H9 (cell line): ENCODE measurements around the gene HSPA5. TPM values are rescaled to one million over a fixed set of nuclear protein-coding genes. Genes with fewer than 3 reads are reported as not detected.

Source experiments
- DNase-seq: peaks from one replicate; pipeline ENCODE4 v3.0.0-alpha.2; 2017
- H2AFZ ChIP-seq: one replicate; pipeline ENCODE4 v1.6.1; 2013; ENCODE audit warnings: mild to moderate bottlenecking, low read length, control low read depth, moderate library complexity
- H2AK5ac ChIP-seq: 2 replicates; pipeline ENCODE4 v1.6.1; 2013; ENCODE audit warnings: low read length, control low read depth, mixed read lengths; ENCODE audit not compliant: insufficient read length
- H2BK120ac ChIP-seq: one replicate; pipeline ENCODE4 v1.6.1; 2013; ENCODE audit warnings: low read depth, mild to moderate bottlenecking, low read length, control low read depth, inconsistent platforms; ENCODE audit not compliant: poor library complexity, severe bottlenecking
- H2BK12ac ChIP-seq: 2 replicates; pipeline ENCODE4 v1.6.1; 2013; ENCODE audit warnings: low read length, control low read depth, mixed read lengths, low read depth; ENCODE audit not compliant: insufficient read length
- H2BK15ac ChIP-seq: 2 replicates; pipeline ENCODE4 v1.6.1; 2013; ENCODE audit warnings: low read depth, low read length, control low read depth
- H2BK20ac ChIP-seq: one replicate; pipeline ENCODE4 v1.6.1; 2013; ENCODE audit warnings: low read depth, mild to moderate bottlenecking, low read length, control low read depth, inconsistent platforms; ENCODE audit not compliant: poor library complexity, severe bottlenecking
- H2BK5ac ChIP-seq: 2 replicates; pipeline ENCODE4 v1.6.1; 2013; ENCODE audit warnings: low read length, control low read depth, mixed read lengths; ENCODE audit not compliant: insufficient read length
- H3K14ac ChIP-seq: 2 replicates; pipeline ENCODE4 v1.6.1; 2013; ENCODE audit warnings: low read length, control low read depth; ENCODE audit not compliant: insufficient read depth
- H3K18ac ChIP-seq: 2 replicates; pipeline ENCODE4 v1.6.1; 2013; ENCODE audit warnings: low read depth, mild to moderate bottlenecking, mixed read lengths, low read length, control low read depth; ENCODE audit not compliant: insufficient read length
- H3K23ac ChIP-seq: 2 replicates; pipeline ENCODE4 v1.6.1; 2013; ENCODE audit warnings: low read length, control low read depth, mixed read lengths, low read depth; ENCODE audit not compliant: insufficient read length
- H3K23me2 ChIP-seq: 2 replicates; pipeline ENCODE4 v1.6.1; 2013; ENCODE audit warnings: low read depth, mild to moderate bottlenecking, mixed read lengths, low read length, control low read depth; ENCODE audit not compliant: insufficient read length, poor library complexity, severe bottlenecking
- H3K27ac ChIP-seq: 2 replicates; pipeline ENCODE4 v1.5.1; 2013; ENCODE audit warnings: low read length, control low read depth, mixed read lengths, low read depth; ENCODE audit not compliant: insufficient read length
- H3K27me3 ChIP-seq: 2 replicates; pipeline ENCODE4 v1.6.1; 2013; ENCODE audit warnings: low read length, control low read depth, inconsistent platforms; ENCODE audit not compliant: insufficient read depth
- H3K4ac ChIP-seq: 2 replicates; pipeline ENCODE4 v1.6.1; 2013; ENCODE audit warnings: low read depth, mild to moderate bottlenecking, control low read depth, inconsistent platforms, low read length, moderate library complexity
- H3K4me1 ChIP-seq: 2 replicates; pipeline ENCODE4 v1.6.1; 2013; ENCODE audit warnings: low read length, control low read depth, inconsistent platforms; ENCODE audit not compliant: insufficient read depth
- H3K4me2 ChIP-seq: 2 replicates; pipeline ENCODE4 v1.6.1; 2013; ENCODE audit warnings: low read length, control low read depth, mixed read lengths; ENCODE audit not compliant: insufficient read length, insufficient read depth
- H3K56ac ChIP-seq: 2 replicates; pipeline ENCODE4 v1.6.1; 2013; ENCODE audit warnings: low read depth, mild to moderate bottlenecking, mixed read lengths, low read length, control low read depth; ENCODE audit not compliant: insufficient read length
- H3K79me1 ChIP-seq: 2 replicates; pipeline ENCODE4 v1.6.1; 2013; ENCODE audit warnings: low read depth, mild to moderate bottlenecking, moderate library complexity, low read length, control low read depth, inconsistent platforms; ENCODE audit not compliant: insufficient read depth, poor library complexity, severe bottlenecking
- H3K79me2 ChIP-seq: 2 replicates; pipeline ENCODE4 v1.6.1; 2013; ENCODE audit warnings: low read length, control low read depth, inconsistent platforms; ENCODE audit not compliant: insufficient read depth
- H3K9ac ChIP-seq: 2 replicates; pipeline ENCODE4 v1.6.1; 2013; ENCODE audit warnings: low read length, control low read depth, mixed read lengths; ENCODE audit not compliant: insufficient read length; ENCODE audit errors: extremely low read depth
- H3K9me3 ChIP-seq: one replicate; pipeline ENCODE4 v1.6.1; 2013; ENCODE audit warnings: low read depth, low read length, inconsistent platforms; ENCODE audit not compliant: control insufficient read depth
- H3T11ph ChIP-seq: one replicate; pipeline ENCODE4 v1.6.1; 2013; ENCODE audit warnings: mild to moderate bottlenecking, low read length, control low read depth, inconsistent platforms
- H4K20me1 ChIP-seq: one replicate; pipeline ENCODE4 v1.6.1; 2013; ENCODE audit not compliant: control insufficient read depth, insufficient read length, insufficient read depth
- H4K5ac ChIP-seq: 2 replicates; pipeline ENCODE4 v1.6.1; 2013; ENCODE audit warnings: low read depth, mild to moderate bottlenecking, mixed read lengths, low read length, control low read depth; ENCODE audit not compliant: insufficient read length
- H4K8ac ChIP-seq: replicated peaks from 2 replicates; pipeline ENCODE4 v1.6.1; 2013; ENCODE audit warnings: low read length, control low read depth, mixed read lengths, low read depth; ENCODE audit not compliant: insufficient read length
- H4K91ac ChIP-seq: 2 replicates; pipeline ENCODE4 v1.6.1; 2013; ENCODE audit warnings: low read depth, mild to moderate bottlenecking, moderate library complexity, mixed read lengths, low read length, control low read depth; ENCODE audit not compliant: insufficient read length
- H3K27ac Mint-ChIP-seq, 3 experiments: 2 replicates in 2 of 3; 3 replicates in 1 of 3; pipeline ENCODE4 v1.8.0; 2020 to 2021; ENCODE audit warnings: mixed read lengths in 3 of 3, mild to moderate bottlenecking in 1 of 3, moderate library complexity in 1 of 3
- H3K27me3 Mint-ChIP-seq: 2 replicates; pipeline ENCODE4 v1.8.0; 2021; ENCODE audit warnings: low read depth, mild to moderate bottlenecking, moderate library complexity, mixed read lengths
- H3K36me3 Mint-ChIP-seq, 3 experiments: 2 replicates in 2 of 3; 3 replicates in 1 of 3; pipeline ENCODE4 v1.8.0; 2020 to 2021; ENCODE audit warnings: low read depth in 3 of 3, mixed read lengths in 3 of 3; ENCODE audit not compliant: insufficient read depth in 1 of 3
- H3K4me1 Mint-ChIP-seq, 2 experiments: 2 replicates each; pipeline ENCODE4 v1.8.0; 2020; ENCODE audit warnings: mixed read lengths in 2 of 2
- H3K4me3 Mint-ChIP-seq, 2 experiments: 2 replicates in 1 of 2; 3 replicates in 1 of 2; pipeline ENCODE4 v1.8.0; 2020 to 2021; ENCODE audit warnings: mild to moderate bottlenecking in 2 of 2, mixed read lengths in 2 of 2, moderate library complexity in 1 of 2
- H3K9me3 Mint-ChIP-seq, 2 experiments: 2 replicates in 1 of 2; 3 replicates in 1 of 2; pipeline ENCODE4 v1.8.0; 2020; ENCODE audit warnings: mild to moderate bottlenecking in 2 of 2, mixed read lengths in 2 of 2, moderate library complexity in 1 of 2
- CTCF ChIP-seq: fragments of 200-600 bp; sonication (generic); conservative IDR thresholded peaks from 3 replicates; pipeline ENCODE4 v1.8.0; 2021; ENCODE audit warnings: antibody characterized with exemption, mild to moderate bottlenecking
- WGBS: extraction: QIAGEN DNeasy Blood & Tissue Kit; methylation state at CpG from one replicate; pipeline ENCODE4 v1.1.7; 2013; ENCODE audit warnings: missing lambda C conversion rate, low lambda C conversion rate, mixed read lengths; ENCODE audit not compliant: insufficient read length; ENCODE audit errors: extremely low coverage; 5-methylcytosine and 5-hydroxymethylcytosine counted together
- total RNA-seq: library from RNA; stranded (reverse); gene quantifications from 2 replicates; pipeline ENCODE4 v1.2.1, GENCODE V29; 2021

HSPA5 gene
- total RNA-seq, 1 experiment from 2014 or later: 240 TPM

- H2BK5ac ChIP-seq: no peak overlapping the region
- no peak overlapping the region for H3K4me3 Mint-ChIP-seq
- H3K4me1 ChIP-seq: no peaks in the 10 kb centered on the region
- H3K4me1 Mint-ChIP-seq: peaks cover 26 to 31% of the 10 kb centered on the region in 2 experiments
- no peaks in the 10 kb centered on the region for H3K79me1 ChIP-seq
- DNase-seq: no peak
- H3K9ac ChIP-seq: no peak overlapping the region
- no peaks in the 10 kb centered on the region for H3K27me3 Mint-ChIP-seq
- H3K27ac Mint-ChIP-seq: peak overlapping the region in 2 of 3 experiments; percentile 32 to 91; a peak in 4 of 7 replicates
- H2BK12ac ChIP-seq: no peak overlapping the region
- H3K23me2 ChIP-seq: no peaks in the 10 kb centered on the region
- H3K4ac ChIP-seq: no peak overlapping the region
- H2BK20ac ChIP-seq: no peak overlapping the region
- no peak overlapping the region for H4K8ac ChIP-seq
- no peaks in the 10 kb centered on the region for H3K27me3 ChIP-seq
- H3K9me3 Mint-ChIP-seq: no peaks in the 10 kb centered on the region
- no peak overlapping the region for H3K4me2 ChIP-seq
- no peak overlapping the region for H4K91ac ChIP-seq
- H3K36me3 Mint-ChIP-seq: peaks cover 0 to 12% (median 10%) of the 10 kb centered on the region in 3 experiments; a peak in 2 of 7 replicates
- no peak overlapping the region for H3K27ac ChIP-seq
- no peak overlapping the region for H2AFZ ChIP-seq
- no peak overlapping the region for H2BK120ac ChIP-seq
- no peak overlapping the region for H2AK5ac ChIP-seq
- no peak overlapping the region for H2BK15ac ChIP-seq
- no peak overlapping the region for H3T11ph ChIP-seq
- H4K5ac ChIP-seq: no peak overlapping the region
- no peak for TF ChIP-seq CTCF
- no CpG with 5 or more reads among the region's 5 CpGs for WGBS
- no peaks in the 10 kb centered on the region for H3K9me3 ChIP-seq
- H3K14ac ChIP-seq: no peak overlapping the region
- H3K23ac ChIP-seq: no peak overlapping the region
- H3K79me2 ChIP-seq: peaks cover 7% of the 10 kb centered on the region
- H4K20me1 ChIP-seq: no peaks in the 10 kb centered on the region
- no peak overlapping the region for H3K18ac ChIP-seq
- no peak overlapping the region for H3K56ac ChIP-seq
These were observed 29.9 kb upstream of the HSPA5 start for GRCh38 chr9:125271081-125271480.
